Keratinocyte (primary cell): ENCODE results near the gene ADAM12.

ENCODE experiments used
- CTCF ChIP-seq, 3 experiments: IDR thresholded peaks in 1 of 3; conservative IDR thresholded peaks in 1 of 3; optimal IDR thresholded peaks in 1 of 3; 2 replicates in 2 of 3; 3 replicates in 1 of 3; pipeline versions ENCODE3 to v1.5.1; 2011; ENCODE audit warnings: low read length in 3 of 3, mild to moderate bottlenecking in 3 of 3, moderate library complexity in 2 of 3, control low read depth in 1 of 3, inconsistent platforms in 1 of 3; ENCODE audit not compliant: insufficient read depth in 2 of 3; ENCODE audit errors: extremely low read depth in 1 of 3
- EZH2 ChIP-seq: IDR thresholded peaks from one replicate; pipeline ENCODE4 v1.6.1; 2012; ENCODE audit warnings: inconsistent platforms, mild to moderate bottlenecking, low read length, moderate library complexity

- TF ChIP-seq CTCF (optimal IDR thresholded peaks at IDR 0.05 in 1 of 3, IDR thresholded peaks at IDR 0.05 in 1 of 3, conservative IDR thresholded peaks at IDR 0.05 in 1 of 3; ENCODE audit: extremely low read depth in 1 of 3, insufficient read depth in 2 of 3, low read length in 3 of 3) (no peak), EZH2 (no peak)
Observed at GRCh38 chr10:126224967-126225671, 163.2 kb downstream of the ADAM12 start.
